H1 (cell line): ENCODE data around the gene LAS1L. TPM values are rescaled to one million over a fixed set of nuclear protein-coding genes. Genes with fewer than 3 reads are reported as not detected.
"Not testable (repeated sequence)": the region's sequence is repeated elsewhere in the genome, so short reads cannot be mapped to it uniquely, and the experiment has no call there.

Experiments used
- CTCF ChIA-PET: fragments of 300-600 bp; sonication (Branson Sonifier 250); formaldehyde crosslinking; loops from one replicate; lab custom pipeline; 2021; ENCODE audit not compliant: partially characterized antibody; lab: Charles Lee
- POLR2A ChIA-PET: fragments of 300-600 bp; sonication (Branson Sonifier 250); formaldehyde crosslinking; loops from one replicate; lab custom pipeline; 2021; ENCODE audit warnings: inconsistent platforms; ENCODE audit not compliant: partially characterized antibody; lab: Charles Lee
- DNase-seq, 2 experiments: peaks; one replicate each; pipeline versions ENCODE4 v3.0.0 to v3.0.0-alpha.2; 2010 to 2022; ENCODE audit warnings: low spot score in 2 of 2, low read depth in 1 of 2, mixed read lengths in 1 of 2
- FAIRE-seq: peaks from 2 replicates; lab custom pipeline; 2011; peaks lifted over from hg19 to GRCh38; lab: Jason Lieb, UNC
- H2AFZ ChIP-seq: 2 replicates; pipeline ENCODE4 v1.8.1; 2012; ENCODE audit warnings: low read length, inconsistent platforms
- H2AK5ac ChIP-seq: 2 replicates; pipeline ENCODE4 v1.6.1; 2013; ENCODE audit warnings: low read depth, low read length
- H2BK120ac ChIP-seq: replicated peaks from 2 replicates; pipeline ENCODE3; 2013; ENCODE audit warnings: low read depth, low read length, inconsistent platforms
- H2BK12ac ChIP-seq: 2 replicates; pipeline ENCODE4 v1.6.1; 2013; ENCODE audit warnings: low read depth, low read length
- H2BK15ac ChIP-seq: 2 replicates; pipeline ENCODE4 v1.6.1; 2013; ENCODE audit warnings: low read length
- H2BK20ac ChIP-seq: 2 replicates; pipeline ENCODE4 v1.6.1; 2013; ENCODE audit warnings: low read length
- H2BK5ac ChIP-seq: 2 replicates; pipeline ENCODE4 v1.6.1; 2013; ENCODE audit warnings: low read depth, low read length
- H3K14ac ChIP-seq: 2 replicates; pipeline ENCODE4 v1.6.1; 2013; ENCODE audit warnings: inconsistent platforms; ENCODE audit not compliant: insufficient read length
- H3K18ac ChIP-seq: 2 replicates; pipeline ENCODE4 v1.6.1; 2013; ENCODE audit warnings: low read length; ENCODE audit errors: extremely low read depth
- H3K23ac ChIP-seq: 2 replicates; pipeline ENCODE4 v1.6.1; 2013; ENCODE audit warnings: inconsistent platforms; ENCODE audit not compliant: insufficient read length
- H3K23me2 ChIP-seq: 2 replicates; pipeline ENCODE4 v1.6.1; 2013; ENCODE audit warnings: low read depth, low read length
- H3K27ac ChIP-seq: 2 replicates; pipeline ENCODE4 v1.6.1; 2011; ENCODE audit warnings: low read depth, low read length, inconsistent platforms
- H3K27me3 ChIP-seq, 4 experiments: replicated peaks in 1 of 4; 1 replicate in 1 of 4; 2 replicates in 3 of 4; pipeline versions ENCODE4 v1.6.1 to v1.8.1; 2011 to 2013; ENCODE audit warnings: low read length in 3 of 4, mild to moderate bottlenecking in 3 of 4, inconsistent platforms in 2 of 4, mixed read lengths in 2 of 4, moderate library complexity in 1 of 4; ENCODE audit not compliant: control insufficient read depth in 3 of 4, insufficient read depth in 3 of 4; ENCODE audit errors: extremely low read depth in 1 of 4
- H3K36me3 ChIP-seq, 4 experiments: 2 replicates each; pipeline versions ENCODE4 v1.6.1 to v1.8.1; 2011 to 2013; ENCODE audit warnings: mild to moderate bottlenecking in 4 of 4, low read length in 3 of 4, moderate library complexity in 2 of 4, control low read depth in 1 of 4, inconsistent platforms in 1 of 4; ENCODE audit not compliant: insufficient read depth in 4 of 4, control insufficient read depth in 2 of 4
- H3K4ac ChIP-seq: replicated peaks from 2 replicates; pipeline ENCODE3; 2013; ENCODE audit warnings: low read length, low read depth, mixed read lengths, inconsistent platforms; ENCODE audit not compliant: insufficient read length
- H3K4me1 ChIP-seq, 4 experiments: replicated peaks in 1 of 4; 1 replicate in 1 of 4; 2 replicates in 3 of 4; pipeline versions ENCODE4 v1.6.1 to v1.8.1; 2011 to 2013; ENCODE audit warnings: low read length in 3 of 4, inconsistent platforms in 2 of 4, mixed read lengths in 1 of 4; ENCODE audit not compliant: insufficient read depth in 4 of 4, control insufficient read depth in 3 of 4
- H3K4me2 ChIP-seq, 2 experiments: 2 replicates each; pipeline versions ENCODE4 v1.6.1 to v1.8.1; 2011 to 2013; ENCODE audit warnings: low read depth in 2 of 2, low read length in 2 of 2, control low read depth in 1 of 2, inconsistent platforms in 1 of 2, mild to moderate bottlenecking in 1 of 2; ENCODE audit not compliant: insufficient read depth in 1 of 2
- H3K4me3 ChIP-seq, 4 experiments: fragments of 200-600, 300-600 bp in 1 of 4; sonication (generic), shearing (Covaris generic), sonication (Bioruptor Twin) in 1 of 4; 2 replicates each; pipeline versions ENCODE4 v1.5.1 to v1.8.1; 2011 to 2016; ENCODE audit warnings: low read length in 4 of 4, low read depth in 3 of 4, control low read depth in 2 of 4, inconsistent platforms in 2 of 4, mild to moderate bottlenecking in 2 of 4, mixed read lengths in 1 of 4, moderate library complexity in 1 of 4; ENCODE audit not compliant: insufficient read depth in 2 of 4; ENCODE audit errors: extremely low read depth in 1 of 4
- H3K56ac ChIP-seq: replicated peaks from 2 replicates; pipeline ENCODE3; 2013; ENCODE audit warnings: low read depth, mild to moderate bottlenecking, mixed read lengths, low read length, inconsistent platforms; ENCODE audit not compliant: insufficient read length
- H3K79me1 ChIP-seq: 2 replicates; pipeline ENCODE4 v1.6.1; 2013; ENCODE audit warnings: low read depth, low read length, control low read depth
- H3K79me2 ChIP-seq, 2 experiments: 2 replicates each; pipeline versions ENCODE4 v1.6.1 to v1.8.1; 2012 to 2013; ENCODE audit warnings: low read length in 2 of 2, mild to moderate bottlenecking in 2 of 2, inconsistent platforms in 1 of 2; ENCODE audit not compliant: insufficient read depth in 2 of 2, control insufficient read depth in 1 of 2
- H3K9ac ChIP-seq, 4 experiments: replicated peaks in 1 of 4; 1 replicate in 1 of 4; 2 replicates in 3 of 4; pipeline versions ENCODE4 v1.6.1 to v1.8.1; 2011 to 2013; ENCODE audit warnings: low read depth in 3 of 4, low read length in 3 of 4, control low read depth in 2 of 4, mild to moderate bottlenecking in 2 of 4, moderate library complexity in 2 of 4, inconsistent platforms in 1 of 4; ENCODE audit errors: extremely low read depth in 1 of 4
- H3K9me3 ChIP-seq, 2 experiments: 2 replicates each; pipeline versions ENCODE4 v1.6.1 to v1.8.1; 2012 to 2013; ENCODE audit warnings: mild to moderate bottlenecking in 2 of 2, moderate library complexity in 2 of 2, control low read depth in 1 of 2, inconsistent platforms in 1 of 2, low read depth in 1 of 2, low read length in 1 of 2, mixed read lengths in 1 of 2; ENCODE audit not compliant: insufficient read depth in 2 of 2
- H4K20me1 ChIP-seq, 2 experiments: replicated peaks in 1 of 2; 2 replicates each; pipeline versions ENCODE3 to v1.8.1; 2011 to 2013; ENCODE audit warnings: inconsistent platforms in 2 of 2, low read length in 2 of 2, mild to moderate bottlenecking in 1 of 2; ENCODE audit not compliant: insufficient read depth in 2 of 2, control insufficient read depth in 1 of 2
- H4K5ac ChIP-seq: 2 replicates; pipeline ENCODE4 v1.6.1; 2013; ENCODE audit warnings: low read length, low read depth, mixed read lengths, inconsistent platforms; ENCODE audit not compliant: insufficient read length
- H4K8ac ChIP-seq: 2 replicates; pipeline ENCODE4 v1.8.0; 2013; ENCODE audit warnings: mild to moderate bottlenecking, moderate library complexity, low read length, inconsistent platforms; ENCODE audit not compliant: insufficient read depth; ENCODE audit errors: extremely low read depth
- H4K91ac ChIP-seq: replicated peaks from 2 replicates; pipeline ENCODE3; 2013; ENCODE audit warnings: low read length, mixed read lengths, inconsistent platforms; ENCODE audit not compliant: insufficient read length
- NANOG ChIP-seq: IDR thresholded peaks from 2 replicates; pipeline ENCODE4 v1.6.1; 2011; ENCODE audit warnings: low read length, low read depth, mild to moderate bottlenecking, inconsistent platforms; ENCODE audit not compliant: insufficient read depth, poor library complexity, severe bottlenecking
- WGBS, 2 experiments: shearing (Covaris generic) in 1 of 2; methylation state at CpG; one replicate each; pipeline versions ENCODE4 v1.1.6 to v1.1.7; 2013 to 2015; ENCODE audit warnings: low lambda C conversion rate in 2 of 2, mixed read lengths in 2 of 2, inconsistent platforms in 1 of 2, low coverage in 1 of 2, missing lambda C conversion rate in 1 of 2; ENCODE audit not compliant: insufficient replicate concordance in 2 of 2, insufficient coverage in 1 of 2, insufficient read length in 1 of 2; ENCODE audit errors: extremely low coverage in 1 of 2, missing lambda C conversion rate in 1 of 2; 5-methylcytosine and 5-hydroxymethylcytosine counted together
- polyA plus RNA-seq, 7 experiments: library from polyadenylated mRNA; depleted of rRNA in 3 of 7; stranded (reverse) in 5 of 7; unstranded in 2 of 7; fragments of >200 nt in 5 of 7; fragments of 200-250 nt in 2 of 7; gene quantifications; 1 replicate in 5 of 7; 2 replicates in 1 of 7; 4 replicates in 1 of 7; pipeline versions ENCODE4 v1.2.1 to v1.2.3, GENCODE V29; 2011 to 2013; ENCODE audit warnings: missing spikeins in 2 of 7, mixed read lengths in 2 of 7
- total RNA-seq: library from RNA; stranded (reverse); fragmentation: NEBNext Ultra II Directional; extraction: Animal tissue kit (Norgen Biotek cat#: 25700); gene quantifications from 2 replicates; pipeline ENCODE4 v1.2.1, GENCODE V29; 2021

Gene LAS1L
- total and polyA plus RNA-seq, 2 of the 8 experiments (the other 6 are each of a cell fraction or from before 2014, with no cell fraction given) = 39.5 to 65.0 TPM

DNA sequence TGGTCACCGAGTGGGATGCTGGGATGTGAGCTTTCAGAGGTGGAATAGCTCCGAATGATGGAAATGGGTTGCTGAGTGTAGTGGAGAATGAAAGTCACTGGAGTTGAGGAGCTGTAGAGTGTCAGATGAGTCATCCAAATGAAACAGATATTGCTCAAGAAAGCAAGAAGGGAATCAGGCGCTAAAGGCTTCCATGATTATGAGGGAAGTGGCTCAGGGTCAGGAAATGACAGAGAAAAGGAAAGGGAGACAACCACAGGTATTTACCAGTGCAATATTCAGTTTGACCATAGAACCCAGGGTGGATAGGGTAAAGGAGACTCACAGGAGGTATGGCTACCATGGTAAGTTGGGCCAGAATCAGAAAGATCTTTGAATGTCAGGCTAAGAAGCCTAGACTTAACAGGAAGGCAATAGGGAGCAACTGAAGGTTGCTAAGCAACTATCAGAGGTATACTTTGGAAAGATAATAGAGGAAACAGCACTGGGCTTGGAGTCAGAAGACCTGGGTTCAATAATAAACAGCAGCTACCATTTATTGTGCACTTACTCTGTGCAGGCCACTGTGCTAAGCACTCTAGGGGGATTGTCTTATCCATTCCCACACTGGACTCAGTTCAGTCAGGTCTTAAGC, 11.7 kb downstream of the LAS1L start (continued):
- TF ChIP-seq NANOG = no peak

GRCh38 chrX:65519530-65519929, 15.1 kb downstream of the LAS1L start:
- not testable (repeated sequence) for H3K79me2 ChIP-seq, H4K20me1 ChIP-seq, H3K18ac ChIP-seq, H2BK5ac ChIP-seq, H3K56ac ChIP-seq, H3K4me2 ChIP-seq, H3K27me3 ChIP-seq, H2BK120ac ChIP-seq, H4K5ac ChIP-seq, H2BK15ac ChIP-seq, H3K23ac ChIP-seq, H3K9me3 ChIP-seq, H3K4ac ChIP-seq, DNase-seq, H3K23me2 ChIP-seq, H2BK12ac ChIP-seq, H3K9ac ChIP-seq, H4K8ac ChIP-seq, H3K27ac ChIP-seq, H4K91ac ChIP-seq, H3K14ac ChIP-seq, H3K4me1 ChIP-seq, H3K79me1 ChIP-seq, H2AK5ac ChIP-seq, H2BK20ac ChIP-seq, H2AFZ ChIP-seq, H3K4me3 ChIP-seq, FAIRE-seq
- POLR2A ChIA-PET = interaction anchor here (1.0 kb wide), 1 partner anchor 9 kb away, joined by 3 read pairs; no protein-coding TSS in a partner anchor
- CTCF ChIA-PET = interaction anchor here (0.6 to 1.2 kb wide), 2 partner anchors 9 to 467 kb away, joined by 3 read pairs; no protein-coding TSS in a partner anchor
- H3K36me3 ChIP-seq = peaks cover 11 to 48% (median 32%) of the 10 kb centered on the region in 4 experiments; a peak in 6 of 8 replicates
- 100% methylated on average over 1 of the region's 6 CpGs; no CpG with 5 or more reads in 1 of the 2 experiments for WGBS, 2 experiments
